Stimulated activated CD4-positive, alpha-beta T cell treated with anti-CD3 and anti-CD28 coated beads, Interleukin-4, amount 100 ng/mL, for 4 hours (primary cell): ENCODE results near the gene GALNT18.

ENCODE experiments used
- DNase-seq, 2 experiments: peaks; one replicate each; pipeline ENCODE4 v3.0.0-alpha.2; 2020

Gene GALNT18

GRCh38 chr11:11401960-11402535 lies 219.8 kb downstream of the GALNT18 start:
- no peak for DNase-seq

- no peak for DNase-seq
Observed at GRCh38 chr11:11400635-11401232, 221.1 kb downstream of the GALNT18 start.

- DNase-seq = no peak
Observed at GRCh38 chr11:11400121-11400520, 221.7 kb downstream of the GALNT18 start.

GRCh38 chr11:11397781-11398180 lies 224.0 kb downstream of the GALNT18 start:
- DNase-seq = no peak

GRCh38 chr11:11397036-11397415 lies 224.8 kb downstream of the GALNT18 start:
- no peak for DNase-seq

GRCh38 chr11:11396301-11397035 lies 225.3 kb downstream of the GALNT18 start:
- DNase-seq = no peak

GRCh38 chr11:11395126-11395525 lies 226.7 kb downstream of the GALNT18 start:
- DNase-seq = no peak

GRCh38 chr11:11394241-11394640 lies 227.6 kb downstream of the GALNT18 start:
- no peak for DNase-seq

GRCh38 chr11:11391796-11392463 lies 229.9 kb downstream of the GALNT18 start:
- no peak for DNase-seq

- no peak for DNase-seq
Observed at GRCh38 chr11:11391169-11391568, 230.6 kb downstream of the GALNT18 start.

- DNase-seq = no peak
Observed at GRCh38 chr11:11390068-11390771, 231.6 kb downstream of the GALNT18 start.

- DNase-seq = no peak
Observed at GRCh38 chr11:11389238-11389637, 232.6 kb downstream of the GALNT18 start.

GRCh38 chr11:11387622-11388305 lies 234.0 kb downstream of the GALNT18 start:
- DNase-seq = no peak

GRCh38 chr11:11387207-11387606 lies 234.6 kb downstream of the GALNT18 start:
- DNase-seq = no peak

GRCh38 chr11:11384829-11385228 lies 237.0 kb downstream of the GALNT18 start:
- no peak for DNase-seq

GRCh38 chr11:11383995-11384394 lies 237.8 kb downstream of the GALNT18 start:
- DNase-seq = no peak

- no peak for DNase-seq
Observed at GRCh38 chr11:11382858-11383532, 238.8 kb downstream of the GALNT18 start.

- DNase-seq = no peak
Observed at GRCh38 chr11:11381471-11382105, 240.2 kb downstream of the GALNT18 start.

GRCh38 chr11:11380883-11381282 lies 240.9 kb downstream of the GALNT18 start:
- DNase-seq = no peak

GRCh38 chr11:11380340-11380739 lies 241.5 kb downstream of the GALNT18 start:
- no peak for DNase-seq

GRCh38 chr11:11379661-11380060 lies 242.1 kb downstream of the GALNT18 start:
- DNase-seq = no peak
